Fibroblast of lung (primary cell): Measurements from ENCODE around the gene ROM1. TPM values are rescaled to one million over a fixed set of nuclear protein-coding genes. Genes with fewer than 3 reads are reported as not detected.

Experiments used
- DNase-seq, 2 donors: peaks; one replicate each; pipeline versions ENCODE4 v3.0.0 to v3.0.0-alpha.2; 2010; ENCODE audit warnings: low read depth in 2 of 2
- H2AFZ ChIP-seq: 2 replicates; pipeline ENCODE4 v1.5.1; 2012; ENCODE audit warnings: low read length, control low read depth, inconsistent platforms
- H3K27ac ChIP-seq: 2 replicates; pipeline ENCODE4 v1.5.1; 2011; ENCODE audit warnings: low read length, control low read depth; ENCODE audit not compliant: insufficient read depth
- H3K27me3 ChIP-seq: 2 replicates; pipeline ENCODE4 v1.5.1; 2011; ENCODE audit warnings: mild to moderate bottlenecking, low read length; ENCODE audit not compliant: control insufficient read depth, insufficient read depth
- H3K36me3 ChIP-seq: 2 replicates; pipeline ENCODE4 v1.5.1; 2011; ENCODE audit warnings: low read length; ENCODE audit not compliant: control insufficient read depth, insufficient read depth
- H3K4me1 ChIP-seq: 2 replicates; pipeline ENCODE4 v1.5.1; 2011; ENCODE audit warnings: low read length; ENCODE audit not compliant: control insufficient read depth, insufficient read depth; ENCODE audit errors: extremely low read depth
- H3K4me2 ChIP-seq: 2 replicates; pipeline ENCODE4 v1.5.1; 2011; ENCODE audit warnings: low read length, control low read depth; ENCODE audit not compliant: insufficient read depth; ENCODE audit errors: extremely low read depth
- H3K4me3 ChIP-seq, 4 experiments: fragments of 200-600 bp in 1 of 4; sonication (generic) in 1 of 4; replicated peaks in 1 of 4; 2 replicates each; pipeline ENCODE4 v1.5.1; 2011 to 2016; ENCODE audit warnings: low read length in 4 of 4, low read depth in 3 of 4, mild to moderate bottlenecking in 3 of 4, control low read depth in 2 of 4, inconsistent platforms in 1 of 4, mixed read lengths in 1 of 4; ENCODE audit not compliant: insufficient read depth in 1 of 4; ENCODE audit errors: control extremely low read depth in 1 of 4
- H3K79me2 ChIP-seq: 2 replicates; pipeline ENCODE4 v1.5.1; 2012; ENCODE audit warnings: mild to moderate bottlenecking, low read length, inconsistent platforms; ENCODE audit not compliant: control insufficient read depth, insufficient read depth
- H3K9ac ChIP-seq: 2 replicates; pipeline ENCODE4 v1.5.1; 2011; ENCODE audit warnings: mild to moderate bottlenecking, low read length, control low read depth; ENCODE audit not compliant: insufficient read depth
- H3K9me3 ChIP-seq: 2 replicates; pipeline ENCODE4 v1.5.1; 2012; ENCODE audit warnings: low read depth, low read length; ENCODE audit not compliant: control insufficient read depth, insufficient read depth
- H4K20me1 ChIP-seq: 2 replicates; pipeline ENCODE4 v1.5.1; 2011; ENCODE audit warnings: low read length; ENCODE audit not compliant: control insufficient read depth, insufficient read depth; ENCODE audit errors: extremely low read depth
- EZH2 ChIP-seq: IDR thresholded peaks from 2 replicates; pipeline ENCODE4 v1.5.1; 2012; ENCODE audit warnings: low read length, control low read depth, mild to moderate bottlenecking; ENCODE audit errors: missing control alignments
- polyA plus RNA-seq, 2 donors: library from polyadenylated mRNA; depleted of rRNA in 1 of 2; stranded (reverse) in 1 of 2; unstranded in 1 of 2; fragments of >200 nt; gene quantifications; 2 replicates each; pipeline ENCODE4 v1.2.1, GENCODE V29; 2011 to 2012; ENCODE audit warnings: missing spikeins in 1 of 2
- total RNA-seq: library from RNA; depleted of rRNA; stranded (reverse); fragments of >200 nt; gene quantifications from 2 replicates; pipeline ENCODE4 v1.2.1, GENCODE V29; 2014
- TF ChIP-seq, protein P1 (sequence below), 2 donors: IDR thresholded peaks in 1 of 2; conservative IDR thresholded peaks in 1 of 2; 1 replicate in 1 of 2; 2 replicates in 1 of 2; pipeline ENCODE4 v1.5.1; 2011 to 2012; ENCODE audit warnings: low read length in 2 of 2, control low read depth in 1 of 2, inconsistent platforms in 1 of 2, low read depth in 1 of 2, mild to moderate bottlenecking in 1 of 2

Gene ROM1
- total and polyA plus RNA-seq, 2 donors (not counting 1 experiment from before 2014, with no cell fraction given), result 1.7 to 9.9 TPM

GRCh38 chr11:62601372-62602140 is 11.5 kb upstream of the ROM1 start, which contains the start of gene MTA2:
MTA2 (minus strand) TSS chr11:62601865; CDS start chr11:62601450, 415 bp downstream.
- no peaks in the 10 kb centered on the region for H4K20me1 ChIP-seq
- H3K4me2 ChIP-seq, result peak within 1 kb of the TSS; percentile 88
- no peaks in the 10 kb centered on the region for H3K9me3 ChIP-seq
- DNase-seq, result peak; percentile 96 to 98
- H3K9ac ChIP-seq, result peak within 1 kb of the TSS; percentile 94
- peaks cover 37% of the 10 kb centered on the region for H3K79me2 ChIP-seq
- peaks cover 17% of the 10 kb centered on the region for H3K36me3 ChIP-seq
- H2AFZ ChIP-seq, result peak within 1 kb of the TSS; percentile 32
- TF ChIP-seq, protein P1, sequence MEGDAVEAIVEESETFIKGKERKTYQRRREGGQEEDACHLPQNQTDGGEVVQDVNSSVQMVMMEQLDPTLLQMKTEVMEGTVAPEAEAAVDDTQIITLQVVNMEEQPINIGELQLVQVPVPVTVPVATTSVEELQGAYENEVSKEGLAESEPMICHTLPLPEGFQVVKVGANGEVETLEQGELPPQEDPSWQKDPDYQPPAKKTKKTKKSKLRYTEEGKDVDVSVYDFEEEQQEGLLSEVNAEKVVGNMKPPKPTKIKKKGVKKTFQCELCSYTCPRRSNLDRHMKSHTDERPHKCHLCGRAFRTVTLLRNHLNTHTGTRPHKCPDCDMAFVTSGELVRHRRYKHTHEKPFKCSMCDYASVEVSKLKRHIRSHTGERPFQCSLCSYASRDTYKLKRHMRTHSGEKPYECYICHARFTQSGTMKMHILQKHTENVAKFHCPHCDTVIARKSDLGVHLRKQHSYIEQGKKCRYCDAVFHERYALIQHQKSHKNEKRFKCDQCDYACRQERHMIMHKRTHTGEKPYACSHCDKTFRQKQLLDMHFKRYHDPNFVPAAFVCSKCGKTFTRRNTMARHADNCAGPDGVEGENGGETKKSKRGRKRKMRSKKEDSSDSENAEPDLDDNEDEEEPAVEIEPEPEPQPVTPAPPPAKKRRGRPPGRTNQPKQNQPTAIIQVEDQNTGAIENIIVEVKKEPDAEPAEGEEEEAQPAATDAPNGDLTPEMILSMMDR (conservative IDR thresholded peaks at IDR 0.05 in 1 of 2, IDR thresholded peaks at IDR 0.05 in 1 of 2; ENCODE audit: low read depth in 1 of 2, low read length in 2 of 2), result no peak
- TF ChIP-seq EZH2, result no peak
- peak within 1 kb of the TSS; percentile 92 for H3K27ac ChIP-seq
- H3K4me1 ChIP-seq, result peaks cover 6% of the 10 kb centered on the region
- H3K27me3 ChIP-seq, result no peaks in the 10 kb centered on the region
- H3K4me3 ChIP-seq, result peak within 1 kb of the TSS; percentile 77 to 93 (median 89)

DNA sequence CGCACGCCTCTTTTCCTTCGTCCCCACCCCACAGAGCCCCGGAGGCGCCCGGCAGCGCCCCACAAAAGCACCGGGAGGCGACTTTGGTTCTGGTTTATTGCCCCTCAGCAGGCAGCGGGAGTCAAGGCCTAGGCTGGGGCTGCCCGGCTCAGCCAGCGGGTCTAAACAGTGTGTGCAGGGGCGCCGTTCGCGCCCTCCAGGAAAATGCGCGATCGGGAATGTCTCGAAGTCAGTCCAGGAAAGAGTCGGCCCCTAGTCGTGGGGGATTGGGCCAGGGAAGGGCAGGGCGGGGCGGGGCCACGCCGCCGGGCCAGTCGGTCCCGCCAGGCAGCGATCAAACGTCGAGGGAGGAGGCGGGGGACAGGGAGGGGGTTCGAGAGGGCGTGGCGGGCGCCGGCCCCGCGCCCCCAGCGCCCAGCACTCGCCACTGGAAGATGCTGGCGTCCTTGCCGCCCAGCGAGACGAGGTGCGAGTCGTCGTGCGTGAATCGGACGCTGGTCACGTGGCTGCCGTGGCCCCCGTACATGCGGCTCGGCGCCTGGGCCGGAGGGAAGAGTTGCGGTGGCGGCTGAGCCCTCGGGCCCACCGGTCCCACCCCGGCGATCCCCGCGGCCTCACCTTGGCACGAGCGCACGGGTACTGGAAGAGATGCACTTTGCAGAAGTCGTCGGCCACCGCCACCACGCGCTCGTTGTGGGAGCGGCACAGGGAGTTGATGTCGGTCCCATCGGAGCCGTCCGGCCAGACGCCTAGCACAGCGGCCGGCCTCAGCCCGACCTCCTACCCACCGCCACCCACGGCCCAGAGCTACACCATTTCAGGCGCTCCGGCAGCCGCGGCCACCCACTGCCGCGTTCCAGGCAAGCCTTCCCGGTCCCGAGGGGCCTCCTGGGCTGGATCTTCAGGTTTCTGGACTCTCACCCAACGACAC is 10.7 kb upstream of the ROM1 start:
- H4K20me1 ChIP-seq, result no peaks in the 10 kb centered on the region
- H3K79me2 ChIP-seq, result peaks cover 36% of the 10 kb centered on the region
- H3K4me2 ChIP-seq, result peak overlapping the region; percentile 85
- H3K27ac ChIP-seq, result peak overlapping the region; percentile 92
- peak overlapping the region; percentile 26 for H3K9ac ChIP-seq
- peak overlapping the region; percentile 36 to 77 (median 49) for H3K4me3 ChIP-seq
- H2AFZ ChIP-seq, result peak overlapping the region; percentile 10
- DNase-seq, result peak; percentile 21 to 70
- TF ChIP-seq EZH2, result no peak
- TF ChIP-seq, protein P1 (conservative IDR thresholded peaks at IDR 0.05 in 1 of 2, IDR thresholded peaks at IDR 0.05 in 1 of 2; ENCODE audit: low read depth in 1 of 2, low read length in 2 of 2), result no peak
- H3K27me3 ChIP-seq, result no peaks in the 10 kb centered on the region
- peaks cover 6% of the 10 kb centered on the region for H3K4me1 ChIP-seq
- peaks cover 14% of the 10 kb centered on the region for H3K36me3 ChIP-seq
- no peaks in the 10 kb centered on the region for H3K9me3 ChIP-seq

- H3K9ac ChIP-seq, result no peak overlapping the region
Observed at GRCh38 chr11:62603072-62603408, 10.0 kb upstream of the ROM1 start.

More at GRCh38 chr11:62603072-62603408, 10.0 kb upstream of the ROM1 start:
- DNase-seq, result no peak
- TF ChIP-seq, protein P1 (conservative IDR thresholded peaks at IDR 0.05 in 1 of 2, IDR thresholded peaks at IDR 0.05 in 1 of 2; ENCODE audit: low read depth in 1 of 2, low read length in 2 of 2), result no peak
- TF ChIP-seq EZH2, result no peak
- Histone ChIP-seq H2AFZ (no peak overlapping the region), H3K27ac (no peak overlapping the region), H3K79me2 (peaks cover 30% of the 10 kb centered on the region), H3K4me1 (peaks cover 6% of the 10 kb centered on the region), H3K9me3 (no peaks in the 10 kb centered on the region), H3K27me3 (no peaks in the 10 kb centered on the region), H3K4me2 (peak overlapping the region; percentile 48), H3K4me3 (peak overlapping the region in 2 of 4 experiments; percentile 27 to 77), H3K36me3 (peaks cover 7% of the 10 kb centered on the region), H4K20me1 (no peaks in the 10 kb centered on the region)
